Immature natural killer cell (primary cell): ENCODE results near the gene MEGF10. TPM values are rescaled to one million over a fixed set of nuclear protein-coding genes. Genes with fewer than 3 reads are reported as not detected.
"Not testable (repeated sequence)": the region's sequence is repeated elsewhere in the genome, so short reads cannot be mapped to it uniquely, and the experiment has no call there.

Experiments
- DNase-seq, 3 donors: peaks; one replicate each; pipeline ENCODE4 v3.0.0; 2022; ENCODE audit warnings: mixed read lengths in 1 of 3
- H3K27ac Mint-ChIP-seq, 6 donors: one replicate each; pipeline ENCODE4 v1.8.0; 2020; ENCODE audit warnings: mixed read lengths in 6 of 6, mild to moderate bottlenecking in 5 of 6, inconsistent platforms in 4 of 6, moderate library complexity in 3 of 6
- H3K27me3 Mint-ChIP-seq, 3 donors: one replicate each; pipeline ENCODE4 v1.8.0; 2020 to 2021; ENCODE audit warnings: low read depth in 3 of 3, mild to moderate bottlenecking in 3 of 3, mixed read lengths in 3 of 3, moderate library complexity in 3 of 3, inconsistent platforms in 1 of 3
- H3K36me3 Mint-ChIP-seq, 3 donors: one replicate each; pipeline ENCODE4 v1.8.0; 2020; ENCODE audit warnings: mixed read lengths in 3 of 3, inconsistent platforms in 2 of 3, mild to moderate bottlenecking in 2 of 3
- H3K4me1 Mint-ChIP-seq, 2 donors: one replicate each; pipeline ENCODE4 v1.8.0; 2020; ENCODE audit warnings: inconsistent platforms in 2 of 2, mild to moderate bottlenecking in 2 of 2, mixed read lengths in 2 of 2, moderate library complexity in 1 of 2
- H3K4me3 Mint-ChIP-seq, 5 donors: one replicate each; pipeline ENCODE4 v1.8.0; 2020; ENCODE audit warnings: mild to moderate bottlenecking in 5 of 5, mixed read lengths in 5 of 5, inconsistent platforms in 3 of 5, moderate library complexity in 3 of 5
- H3K9me3 Mint-ChIP-seq, 6 donors: one replicate each; pipeline ENCODE4 v1.8.0; 2020; ENCODE audit warnings: mild to moderate bottlenecking in 6 of 6, mixed read lengths in 6 of 6, inconsistent platforms in 4 of 6, moderate library complexity in 3 of 6
- polyA plus RNA-seq, 3 donors: library from polyadenylated mRNA; unstranded; fragments of 300-500 nt; fragmentation: Illumina TruSeq; gene quantifications; one replicate each; pipeline ENCODE4 v1.2.3, GENCODE V29; 2021

MEGF10 gene
- polyA plus RNA-seq, 3 donors from 2014 or later: not detected

DNA sequence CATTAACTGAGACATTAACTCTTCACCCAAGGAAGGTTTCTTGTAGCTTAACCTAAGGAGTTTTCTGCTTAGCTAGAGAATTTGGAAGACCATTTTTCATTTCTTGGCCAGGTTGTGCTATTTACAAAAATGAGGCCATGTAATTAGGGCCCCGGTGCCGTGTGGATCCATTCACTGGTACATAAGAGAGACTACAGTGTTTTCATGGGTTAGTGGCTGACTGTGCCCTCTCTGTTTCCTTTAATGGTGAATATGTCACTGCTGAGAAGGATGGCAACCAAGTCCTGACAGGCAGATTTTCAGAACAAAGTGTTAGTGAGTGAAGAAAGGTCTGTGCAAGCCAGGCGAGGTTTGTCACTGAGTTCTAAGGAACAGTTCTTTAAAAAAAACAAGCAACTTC is 15.4 kb downstream of the MEGF10 start:
- Mint-ChIP-seq H3K4me3 (no peak overlapping the region), H3K36me3 (no peaks in the 10 kb centered on the region), H3K27me3 (peaks cover 3 to 4% (median 3%) of the 10 kb centered on the region in 3 donors), H3K27ac (no peak overlapping the region), H3K4me1 (no peaks in the 10 kb centered on the region), H3K9me3 (peaks cover 0 to 1% (median 0%) of the 10 kb centered on the region in 6 donors)
- DNase-seq: no peak

DNA sequence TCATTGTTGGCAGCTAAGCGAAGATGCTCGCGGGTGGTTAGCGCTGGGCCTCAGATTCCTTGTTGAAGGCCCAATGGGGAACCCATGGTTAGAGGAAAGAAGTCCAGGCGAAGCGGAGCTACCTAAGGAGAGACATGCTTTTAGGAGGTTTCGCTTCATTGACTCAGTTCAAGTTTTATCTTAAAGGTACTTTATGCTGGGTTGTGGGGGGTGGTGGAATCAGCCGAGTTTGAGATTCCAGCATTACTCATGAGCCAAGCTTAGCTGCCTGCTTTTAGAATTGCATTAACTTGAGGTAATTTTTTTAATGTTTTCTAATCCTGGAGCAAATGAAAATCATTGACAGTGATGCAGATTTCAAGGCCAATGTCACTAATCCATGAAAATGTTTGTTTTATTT is 16.1 kb downstream of the MEGF10 start:
- Mint-ChIP-seq H3K4me1 (no peaks in the 10 kb centered on the region), H3K27me3 (peaks cover 3 to 5% (median 4%) of the 10 kb centered on the region in 3 donors), H3K27ac (no peak overlapping the region), H3K36me3 (no peaks in the 10 kb centered on the region), H3K9me3 (peaks cover 0 to 1% (median 0%) of the 10 kb centered on the region in 6 donors), H3K4me3 (no peak overlapping the region)
- DNase-seq: no peak

- Mint-ChIP-seq H3K27ac (no peak overlapping the region), H3K27me3 (peaks cover 0 to 6% (median 4%) of the 10 kb centered on the region in 3 donors), H3K4me1 (no peaks in the 10 kb centered on the region), H3K4me3 (no peak overlapping the region), H3K36me3 (no peaks in the 10 kb centered on the region), H3K9me3 (no peaks in the 10 kb centered on the region)
- no peak for DNase-seq
Measured at GRCh38 chr5:127307868-127308267, 17.3 kb downstream of the MEGF10 start.

- not testable (repeated sequence) for H3K4me3 Mint-ChIP-seq, H3K36me3 Mint-ChIP-seq, H3K27me3 Mint-ChIP-seq, H3K4me1 Mint-ChIP-seq, DNase-seq, H3K9me3 Mint-ChIP-seq, H3K27ac Mint-ChIP-seq
Measured at GRCh38 chr5:127308325-127308724, 17.7 kb downstream of the MEGF10 start.

- no peak overlapping the region for H3K4me3 Mint-ChIP-seq
- DNase-seq: no peak
- peaks cover 0 to 6% (median 4%) of the 10 kb centered on the region in 3 donors for H3K27me3 Mint-ChIP-seq
- no peak overlapping the region for H3K27ac Mint-ChIP-seq
- H3K36me3 Mint-ChIP-seq: no peaks in the 10 kb centered on the region
- H3K4me1 Mint-ChIP-seq: no peaks in the 10 kb centered on the region
- H3K9me3 Mint-ChIP-seq: no peaks in the 10 kb centered on the region
Measured at GRCh38 chr5:127308945-127309344, 18.3 kb downstream of the MEGF10 start.

GRCh38 chr5:127311349-127311748 is 20.8 kb downstream of the MEGF10 start:
- Mint-ChIP-seq H3K27me3 (peaks cover 0 to 6% (median 4%) of the 10 kb centered on the region in 3 donors), H3K36me3 (no peaks in the 10 kb centered on the region), H3K27ac (no peak overlapping the region), H3K4me3 (no peak overlapping the region), H3K9me3 (no peaks in the 10 kb centered on the region), H3K4me1 (no peaks in the 10 kb centered on the region)
- no peak for DNase-seq

- H3K9me3 Mint-ChIP-seq: no peaks in the 10 kb centered on the region
- H3K27ac Mint-ChIP-seq: no peak overlapping the region
- no peaks in the 10 kb centered on the region for H3K36me3 Mint-ChIP-seq
Measured at GRCh38 chr5:127311781-127312525, 21.4 kb downstream of the MEGF10 start.

GRCh38 chr5:127313379-127313778 is 22.8 kb downstream of the MEGF10 start:
- Mint-ChIP-seq H3K9me3 (no peaks in the 10 kb centered on the region), H3K4me3 (no peak overlapping the region), H3K4me1 (no peaks in the 10 kb centered on the region), H3K27ac (no peak overlapping the region), H3K36me3 (no peaks in the 10 kb centered on the region), H3K27me3 (peaks cover 0 to 6% (median 1%) of the 10 kb centered on the region in 3 donors)
- DNase-seq: no peak

More at GRCh38 chr5:127311781-127312525, 21.4 kb downstream of the MEGF10 start:
- Mint-ChIP-seq H3K27me3 (peaks cover 0 to 6% (median 4%) of the 10 kb centered on the region in 3 donors), H3K4me3 (no peak overlapping the region), H3K4me1 (no peaks in the 10 kb centered on the region)
- no peak for DNase-seq

- peaks cover 0 to 6% (median 1%) of the 10 kb centered on the region in 3 donors for H3K27me3 Mint-ChIP-seq
- peak; percentile 16 to 46 (median 36) for DNase-seq
- H3K4me1 Mint-ChIP-seq: no peaks in the 10 kb centered on the region
- H3K4me3 Mint-ChIP-seq: no peak overlapping the region
- H3K36me3 Mint-ChIP-seq: no peaks in the 10 kb centered on the region
- no peak overlapping the region for H3K27ac Mint-ChIP-seq
- no peaks in the 10 kb centered on the region for H3K9me3 Mint-ChIP-seq
Measured at GRCh38 chr5:127313847-127314473, 23.4 kb downstream of the MEGF10 start.

GRCh38 chr5:127316011-127316410 is 25.4 kb downstream of the MEGF10 start:
- Mint-ChIP-seq H3K27me3 (peaks cover 0 to 5% (median 0%) of the 10 kb centered on the region in 3 donors), H3K36me3 (no peaks in the 10 kb centered on the region), H3K4me3 (no peak overlapping the region), H3K9me3 (no peaks in the 10 kb centered on the region), H3K27ac (no peak overlapping the region), H3K4me1 (peaks cover 11 to 13% of the 10 kb centered on the region in 2 donors)
- no peak for DNase-seq

DNA sequence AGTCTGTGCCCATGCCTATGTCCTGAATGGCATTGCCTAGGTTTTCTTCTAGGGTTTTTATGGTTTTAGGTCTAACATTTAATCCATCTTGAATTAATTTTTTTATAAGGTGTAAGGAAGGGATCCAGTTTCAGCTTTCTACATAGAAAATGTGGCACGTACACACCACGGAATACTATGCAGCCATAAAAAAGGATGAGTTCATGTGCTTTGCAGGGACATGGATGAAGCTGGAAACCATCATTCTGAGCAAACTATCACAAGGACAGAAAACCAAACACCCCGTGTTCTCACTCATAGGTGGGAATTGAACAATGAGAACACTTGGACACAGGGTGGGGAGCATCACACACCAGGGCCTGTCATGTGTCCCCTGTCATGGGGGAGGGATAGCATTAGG is 26.8 kb downstream of the MEGF10 start:
- H3K27ac Mint-ChIP-seq, H3K36me3 Mint-ChIP-seq, H3K9me3 Mint-ChIP-seq, DNase-seq, H3K27me3 Mint-ChIP-seq, H3K4me3 Mint-ChIP-seq: not testable (repeated sequence)
- H3K4me1 Mint-ChIP-seq: peaks cover 24 to 27% of the 10 kb centered on the region in 2 donors

DNA sequence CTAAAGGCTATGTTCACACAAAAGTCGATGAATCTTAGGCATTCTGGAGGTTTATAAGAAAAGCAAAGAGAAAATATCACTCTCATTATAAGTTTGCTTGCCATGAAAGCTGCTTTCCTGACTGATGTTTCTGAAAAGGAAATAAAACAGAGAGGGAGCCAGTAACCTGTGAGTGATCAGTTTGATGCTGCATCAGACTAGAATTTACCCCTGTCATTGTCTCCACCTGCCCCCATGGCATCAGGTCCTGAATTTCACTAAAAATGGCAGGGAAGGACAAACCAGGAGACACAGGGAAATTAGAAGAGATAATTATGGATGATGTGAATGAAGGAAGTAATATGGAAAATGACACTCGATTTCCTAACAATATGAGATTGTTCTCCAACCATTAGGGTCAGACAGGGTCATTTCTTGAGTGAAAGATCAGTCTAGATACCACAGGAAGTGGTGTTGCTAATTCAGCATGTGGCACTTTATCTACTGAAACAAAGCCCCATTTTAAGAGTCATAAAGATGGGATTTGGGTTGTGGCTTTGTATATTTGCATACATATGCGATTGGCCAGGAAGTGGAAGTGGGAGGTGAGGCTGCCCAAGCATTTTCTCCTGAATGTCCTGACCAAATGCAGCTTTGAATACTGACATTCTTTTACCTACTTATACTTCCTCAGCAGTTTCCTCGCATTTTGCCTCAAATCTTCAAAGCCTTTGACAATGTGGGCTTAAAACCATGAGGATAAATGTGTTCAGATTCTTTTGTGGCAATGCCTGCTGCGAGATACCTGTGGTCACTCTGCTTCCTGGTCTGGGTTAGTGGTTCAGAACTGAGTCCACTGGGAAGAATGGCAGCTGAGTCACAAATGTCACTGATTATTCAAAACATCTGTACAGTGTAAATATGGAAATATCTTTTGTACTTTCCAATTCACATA is 29.7 kb downstream of the MEGF10 start:
- H3K36me3 Mint-ChIP-seq: no peaks in the 10 kb centered on the region
- peak in 2 of 3 donors; percentile 13 to 16 for DNase-seq
- peaks cover 24 to 29% of the 10 kb centered on the region in 2 donors for H3K4me1 Mint-ChIP-seq
- H3K27ac Mint-ChIP-seq: peak overlapping the region in 4 of 6 donors; percentile 17 to 84 (median 40)
- H3K9me3 Mint-ChIP-seq: no peaks in the 10 kb centered on the region
- peak overlapping the region in 4 of 5 donors; percentile 0 to 61 (median 38) for H3K4me3 Mint-ChIP-seq
- peaks cover 0 to 5% (median 0%) of the 10 kb centered on the region in 3 donors for H3K27me3 Mint-ChIP-seq

GRCh38 chr5:127321465-127321864 is 30.9 kb downstream of the MEGF10 start:
- Mint-ChIP-seq H3K4me1 (peaks cover 24 to 29% of the 10 kb centered on the region in 2 donors), H3K9me3 (no peaks in the 10 kb centered on the region), H3K4me3 (peak overlapping the region in 1 of 5 donors; percentile 24), H3K27ac (peak overlapping the region in 1 of 6 donors; percentile 23), H3K36me3 (no peaks in the 10 kb centered on the region), H3K27me3 (peaks cover 0 to 5% (median 0%) of the 10 kb centered on the region in 3 donors)
- DNase-seq: no peak
